ENCODE measurements around the gene GRHL1.

GRHL1 gene

DNA sequence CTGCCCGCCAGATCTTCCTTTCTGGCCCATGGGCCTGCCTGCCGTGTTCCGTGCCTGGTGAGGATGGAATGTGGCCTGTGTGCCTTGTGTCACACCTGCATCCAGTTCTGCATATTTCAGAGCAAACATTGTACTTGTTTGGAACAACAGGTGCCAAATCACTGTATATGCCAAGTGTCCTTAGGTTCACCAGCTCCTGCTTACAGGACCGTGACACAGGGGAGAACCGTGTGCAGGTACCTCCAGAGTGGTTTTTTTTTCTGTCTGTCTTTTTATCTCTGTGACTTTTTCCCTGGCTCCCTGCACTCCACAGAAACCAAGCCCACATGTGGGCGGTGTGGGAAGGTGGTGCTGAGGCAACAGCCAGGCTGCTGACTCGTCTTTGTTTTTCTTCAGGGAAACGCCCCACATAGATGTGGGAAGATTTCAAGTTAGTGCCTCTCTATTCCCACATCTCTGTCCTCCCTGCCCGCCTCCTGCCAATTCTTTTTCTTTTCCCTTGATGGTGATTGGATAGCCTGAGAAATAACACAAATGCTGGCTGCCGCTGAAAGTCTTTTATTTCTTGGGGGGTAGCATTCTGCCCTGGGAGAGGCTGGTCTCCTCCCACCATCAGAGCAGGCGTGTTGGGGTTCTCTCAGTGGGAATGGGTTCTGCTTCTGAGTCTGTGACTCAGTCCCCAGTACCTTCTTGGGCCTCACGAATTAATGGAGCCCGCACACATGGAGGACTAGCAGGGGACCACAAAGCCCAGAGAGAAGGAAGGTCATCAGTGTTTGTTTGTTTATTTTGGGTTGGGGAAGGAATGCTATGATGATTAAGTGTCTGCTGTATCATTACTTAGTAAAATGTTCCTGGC lies 21.4 kb downstream of the GRHL1 start:
- H3K4me3 ChIP-seq (ENCODE audit: low read depth, low read length): no peak overlapping the region
- TF ChIP-seq, protein P1, sequence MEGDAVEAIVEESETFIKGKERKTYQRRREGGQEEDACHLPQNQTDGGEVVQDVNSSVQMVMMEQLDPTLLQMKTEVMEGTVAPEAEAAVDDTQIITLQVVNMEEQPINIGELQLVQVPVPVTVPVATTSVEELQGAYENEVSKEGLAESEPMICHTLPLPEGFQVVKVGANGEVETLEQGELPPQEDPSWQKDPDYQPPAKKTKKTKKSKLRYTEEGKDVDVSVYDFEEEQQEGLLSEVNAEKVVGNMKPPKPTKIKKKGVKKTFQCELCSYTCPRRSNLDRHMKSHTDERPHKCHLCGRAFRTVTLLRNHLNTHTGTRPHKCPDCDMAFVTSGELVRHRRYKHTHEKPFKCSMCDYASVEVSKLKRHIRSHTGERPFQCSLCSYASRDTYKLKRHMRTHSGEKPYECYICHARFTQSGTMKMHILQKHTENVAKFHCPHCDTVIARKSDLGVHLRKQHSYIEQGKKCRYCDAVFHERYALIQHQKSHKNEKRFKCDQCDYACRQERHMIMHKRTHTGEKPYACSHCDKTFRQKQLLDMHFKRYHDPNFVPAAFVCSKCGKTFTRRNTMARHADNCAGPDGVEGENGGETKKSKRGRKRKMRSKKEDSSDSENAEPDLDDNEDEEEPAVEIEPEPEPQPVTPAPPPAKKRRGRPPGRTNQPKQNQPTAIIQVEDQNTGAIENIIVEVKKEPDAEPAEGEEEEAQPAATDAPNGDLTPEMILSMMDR (IDR thresholded peaks at IDR 0.05; ENCODE audit: low read depth, low read length): no peak

GRCh38 chr2:9973690-9974089 lies 22.2 kb downstream of the GRHL1 start:
- TF ChIP-seq, protein P1 (IDR thresholded peaks at IDR 0.05; ENCODE audit: low read depth, low read length): no peak
- no peak overlapping the region for H3K4me3 ChIP-seq (ENCODE audit: low read depth, low read length)

GRCh38 chr2:9974343-9974742 lies 22.9 kb downstream of the GRHL1 start:
- H3K4me3 ChIP-seq (ENCODE audit: low read depth, low read length): no peak overlapping the region
- TF ChIP-seq, protein P1 (IDR thresholded peaks at IDR 0.05; ENCODE audit: low read depth, low read length): no peak

GRCh38 chr2:9975328-9975727 lies 23.8 kb downstream of the GRHL1 start:
- no peak overlapping the region for H3K4me3 ChIP-seq (ENCODE audit: low read depth, low read length)
- TF ChIP-seq, protein P1 (IDR thresholded peaks at IDR 0.05; ENCODE audit: low read depth, low read length): no peak

DNA sequence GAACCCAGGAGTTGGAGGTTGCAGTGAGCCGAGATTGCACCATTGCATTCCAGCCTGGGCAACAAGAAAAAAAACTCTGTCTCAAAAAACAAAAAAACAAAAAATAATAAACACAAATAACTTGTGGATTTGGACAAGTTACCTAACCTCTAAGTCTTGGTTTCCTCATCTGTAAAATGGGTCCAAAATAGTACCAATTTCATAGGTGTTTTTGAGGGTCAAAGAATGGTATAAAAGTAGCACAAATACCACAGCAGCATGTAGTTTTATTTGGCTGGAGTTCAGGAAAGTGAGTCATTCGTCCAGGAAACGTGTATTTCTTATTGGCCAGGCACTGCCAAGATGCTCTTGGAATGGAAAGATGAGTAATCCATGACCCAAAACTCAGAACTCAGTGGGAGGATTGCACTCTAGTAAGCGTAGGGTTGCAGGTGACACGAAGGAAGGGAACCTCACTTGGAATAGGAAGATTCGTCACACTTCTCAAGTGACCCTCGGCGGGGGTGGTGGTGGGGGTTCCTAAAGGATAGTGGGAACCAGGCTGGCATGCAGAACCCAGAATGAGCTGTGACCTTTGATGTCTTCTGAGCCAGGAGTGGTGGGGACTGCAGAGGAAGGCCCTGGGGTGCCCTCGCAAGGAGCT lies 24.4 kb downstream of the GRHL1 start:
- TF ChIP-seq, protein P1 (IDR thresholded peaks at IDR 0.05; ENCODE audit: low read depth, low read length): no peak
- H3K4me3 ChIP-seq (ENCODE audit: low read depth, low read length): no peak overlapping the region

DNA sequence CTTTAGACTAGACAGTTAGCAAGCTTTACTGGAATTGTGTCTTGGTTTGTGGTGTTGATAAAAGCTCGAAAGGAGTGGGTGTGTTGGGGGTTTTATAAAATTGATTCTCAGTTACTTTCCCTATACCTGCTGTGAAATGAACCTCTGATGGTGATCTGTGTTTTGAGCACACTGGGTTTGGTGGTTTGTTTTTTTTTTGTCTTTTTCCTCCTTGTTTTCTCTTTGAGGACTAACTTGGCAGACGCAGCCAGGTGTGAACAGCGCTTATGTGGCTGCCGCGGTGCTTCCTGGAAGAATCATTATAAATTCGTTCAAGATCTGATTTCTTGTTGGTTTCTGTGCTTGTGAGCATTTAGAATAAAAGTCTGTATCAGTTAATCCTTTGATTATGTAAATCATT lies 28.5 kb downstream of the GRHL1 start:
- TF ChIP-seq, protein P1 (IDR thresholded peaks at IDR 0.05; ENCODE audit: low read depth, low read length): no peak

GRCh38 chr2:9980520-9980919 lies 29.0 kb downstream of the GRHL1 start:
- TF ChIP-seq, protein P1 (IDR thresholded peaks at IDR 0.05; ENCODE audit: low read depth, low read length): no peak
- H3K4me3 ChIP-seq (ENCODE audit: low read depth, low read length): no peak overlapping the region

More for the DNA sequence above, 28.5 kb downstream of the GRHL1 start:
- no peak overlapping the region for H3K4me3 ChIP-seq (ENCODE audit: low read depth, low read length)

Data from WI38 (cell line).